UCSD-AML1 (cell line): ENCODE measurements around the gene PARP11.
A peak's percentile ranks its signal among the peaks of the same experiment; 100 is the strongest.

ENCODE experiments used
- DNase-seq: peaks from one replicate; lab custom pipeline; 2025; ENCODE audit not compliant: unreplicated experiment; lab: John Stamatoyannopoulos, UW

Gene PARP11

GRCh38 chr12:3872800-3873636, at the start of gene PARP11:
PARP11 (minus strand) TSS chr12:3873399; CDS start chr12:3873229, 170 bp downstream.
- peak; percentile 97 for DNase-seq

GRCh38 chr12:3922033-3922432, 48.8 kb upstream of the PARP11 start:
- no peak for DNase-seq

GRCh38 chr12:3921526-3921925, 48.3 kb upstream of the PARP11 start:
- DNase-seq, result no peak

GRCh38 chr12:3921151-3921471, 47.9 kb upstream of the PARP11 start:
- DNase-seq, result no peak

GRCh38 chr12:3920351-3921150, 47.4 kb upstream of the PARP11 start:
- no peak for DNase-seq

- DNase-seq, result no peak
Observed at GRCh38 chr12:3913278-3913677, 40.1 kb upstream of the PARP11 start.

- no peak for DNase-seq
Observed at GRCh38 chr12:3912863-3913262, 39.7 kb upstream of the PARP11 start.

- DNase-seq, result no peak
Observed at GRCh38 chr12:3911409-3911808, 38.2 kb upstream of the PARP11 start.

- DNase-seq, result no peak
Observed at GRCh38 chr12:3905664-3906063, 32.5 kb upstream of the PARP11 start.

- no peak for DNase-seq
Observed at GRCh38 chr12:3904999-3905398, 31.8 kb upstream of the PARP11 start.

- DNase-seq, result no peak
Observed at GRCh38 chr12:3902921-3903320, 29.7 kb upstream of the PARP11 start.

- no peak for DNase-seq
Observed at GRCh38 chr12:3901116-3901515, 27.9 kb upstream of the PARP11 start.

- DNase-seq, result no peak
Observed at GRCh38 chr12:3898756-3899155, 25.6 kb upstream of the PARP11 start.

- peak; percentile 29 for DNase-seq
Observed at GRCh38 chr12:3897371-3897971, 24.3 kb upstream of the PARP11 start.

- DNase-seq, result no peak
Observed at GRCh38 chr12:3896801-3897351, 23.7 kb upstream of the PARP11 start.

- DNase-seq, result no peak
Observed at GRCh38 chr12:3896356-3896755, 23.2 kb upstream of the PARP11 start.

GRCh38 chr12:3892631-3893030, 19.4 kb upstream of the PARP11 start:
- no peak for DNase-seq

- no peak for DNase-seq
Observed at GRCh38 chr12:3891201-3891600, 18.0 kb upstream of the PARP11 start.

- no peak for DNase-seq
Observed at GRCh38 chr12:3888659-3889058, 15.5 kb upstream of the PARP11 start.

GRCh38 chr12:3885277-3886094, 12.3 kb upstream of the PARP11 start:
- no peak for DNase-seq

- DNase-seq, result no peak
Observed at GRCh38 chr12:3884671-3885070, 11.5 kb upstream of the PARP11 start.
